Endothelial cell of umbilical vein (primary cell): ENCODE measurements around the gene ECPAS. TPM values are rescaled to one million over a fixed set of nuclear protein-coding genes. Genes with fewer than 3 reads are reported as not detected.

Experiments used
- BruUV-seq: library from RNA; stranded (reverse); fragments of 400-500 nt; replicated peaks from 2 replicates; lab custom pipeline; 2021; lab: Mats Ljungman, UMichigan
- CTCF ChIA-PET: fragments of 300-600, 350-600 bp; sonication (Branson Sonifier 250); formaldehyde crosslinking; loops from one replicate; lab custom pipeline; 2021; ENCODE audit warnings: antibody characterized with exemption, inconsistent platforms; lab: Charles Lee
- POLR2A ChIA-PET: fragments of 300-600, 350-600 bp; sonication (Branson Sonifier 250); formaldehyde crosslinking; loops from one replicate; lab custom pipeline; 2021; ENCODE audit warnings: antibody characterized with exemption, inconsistent platforms; lab: Charles Lee
- DNase-seq: peaks from one replicate; pipeline ENCODE4 v3.0.0-alpha.2; 2011; ENCODE audit warnings: low read depth, low spot score
- FAIRE-seq: peaks from 2 replicates; lab custom pipeline; 2011; peaks lifted over from hg19 to GRCh38; lab: Jason Lieb, UNC
- H2AFZ ChIP-seq: 2 replicates; pipeline ENCODE4 v1.6.0; 2012; ENCODE audit warnings: low read depth, low read length, control low read depth, inconsistent platforms
- H3K27ac ChIP-seq: 2 replicates; pipeline ENCODE4 v1.5.1; 2011; ENCODE audit warnings: low read depth, mild to moderate bottlenecking, control low read depth, low read length, moderate library complexity; ENCODE audit not compliant: insufficient read depth
- H3K27me3 ChIP-seq, 2 experiments: 2 replicates each; pipeline versions ENCODE4 v1.6.0 to v1.6.1; 2011; ENCODE audit warnings: low read length in 2 of 2, mixed read lengths in 1 of 2; ENCODE audit not compliant: control insufficient read depth in 2 of 2, insufficient read depth in 2 of 2
- H3K36me3 ChIP-seq, 2 experiments: 2 replicates in 1 of 2; 3 replicates in 1 of 2; pipeline ENCODE4 v1.5.1; 2011; ENCODE audit warnings: low read length in 2 of 2, mild to moderate bottlenecking in 1 of 2, moderate library complexity in 1 of 2; ENCODE audit not compliant: control insufficient read depth in 2 of 2, insufficient read depth in 2 of 2; ENCODE audit errors: extremely low read depth in 1 of 2
- H3K4me1 ChIP-seq: 3 replicates; pipeline ENCODE4 v1.5.1; 2011; ENCODE audit warnings: mild to moderate bottlenecking, low read length; ENCODE audit not compliant: control insufficient read depth, insufficient read depth; ENCODE audit errors: extremely low read depth
- H3K4me2 ChIP-seq: 2 replicates; pipeline ENCODE4 v1.6.1; 2011; ENCODE audit warnings: low read length, control low read depth, mixed read lengths; ENCODE audit not compliant: insufficient read depth
- H3K4me3 ChIP-seq, 3 experiments: fragments of 200-600 bp in 1 of 3; sonication (generic), shearing (Covaris generic) in 1 of 3; replicated peaks in 1 of 3; 2 replicates each; pipeline ENCODE4 v1.5.1; 2011 to 2016; ENCODE audit warnings: control low read depth in 3 of 3, low read length in 3 of 3, mild to moderate bottlenecking in 2 of 3, inconsistent platforms in 1 of 3, low read depth in 1 of 3, moderate library complexity in 1 of 3; ENCODE audit not compliant: insufficient read depth in 1 of 3
- H3K79me2 ChIP-seq: 2 replicates; pipeline ENCODE4 v1.6.0; 2012; ENCODE audit warnings: low read length, inconsistent platforms; ENCODE audit not compliant: control insufficient read depth, insufficient read depth
- H3K9ac ChIP-seq: replicated peaks from 2 replicates; pipeline ENCODE3; 2011; ENCODE audit warnings: low read length, control low read depth; ENCODE audit not compliant: insufficient read depth; ENCODE audit errors: extremely low read depth
- H3K9me1 ChIP-seq: replicated peaks from 3 replicates; pipeline ENCODE4 v1.6.0; 2011; ENCODE audit warnings: mild to moderate bottlenecking, low read length; ENCODE audit not compliant: control insufficient read depth, insufficient read depth; ENCODE audit errors: extremely low read depth
- H3K9me3 ChIP-seq: replicated peaks from 2 replicates; pipeline ENCODE4 v1.5.1; 2012; ENCODE audit warnings: low read length, inconsistent platforms; ENCODE audit not compliant: control insufficient read depth, insufficient read depth
- H4K20me1 ChIP-seq: replicated peaks from 2 replicates; pipeline ENCODE3; 2011; ENCODE audit warnings: mild to moderate bottlenecking, low read length; ENCODE audit not compliant: control insufficient read depth, insufficient read depth; ENCODE audit errors: extremely low read depth
- EZH2 ChIP-seq: IDR thresholded peaks from 2 replicates; pipeline ENCODE4 v1.6.1; 2012; ENCODE audit warnings: borderline replicate concordance, low read depth, mild to moderate bottlenecking, moderate library complexity, low read length, inconsistent platforms; ENCODE audit not compliant: severe bottlenecking
- FOS ChIP-seq: IDR thresholded peaks from 2 replicates; pipeline ENCODE4 v1.6.1; 2011; ENCODE audit warnings: mild to moderate bottlenecking, low read length, moderate library complexity, borderline replicate concordance; ENCODE audit not compliant: insufficient read depth
- GATA2 ChIP-seq: IDR thresholded peaks from 2 replicates; pipeline ENCODE4 v1.7.0; 2011; ENCODE audit warnings: low read depth, mild to moderate bottlenecking, moderate library complexity, mixed read lengths, low read length; ENCODE audit not compliant: insufficient read length, insufficient read depth
- JUN ChIP-seq: IDR thresholded peaks from 2 replicates; pipeline ENCODE4 v1.6.1; 2011; ENCODE audit warnings: borderline replicate concordance, low read depth; ENCODE audit not compliant: insufficient read length, insufficient read depth
- MYC ChIP-seq: IDR thresholded peaks from one replicate; pipeline ENCODE4 v1.6.1; 2011; ENCODE audit warnings: mild to moderate bottlenecking, low read depth, low read length
- POLR2A ChIP-seq: IDR thresholded peaks from 2 replicates; pipeline ENCODE4 v1.6.1; 2012; ENCODE audit warnings: low read depth, mild to moderate bottlenecking, control low read depth, low read length
- POLR2AphosphoS5 ChIP-seq: IDR thresholded peaks from 2 replicates; pipeline ENCODE4 v1.6.1; 2012; ENCODE audit warnings: low read depth, mild to moderate bottlenecking, control low read depth, low read length, moderate library complexity; ENCODE audit not compliant: insufficient read depth
- dilution Hi-C: fragments of 300-500 bp; cut with MboI; formaldehyde crosslinking; loops from one replicate; pipeline ENCODE4 v1.15.0; 2019; ENCODE audit warnings: low sequenced_read_pairs; ENCODE audit not compliant: extremely low pct_ligation_motif_present
- intact Hi-C: fragments of 100-400 bp; cut with micrococcal nuclease; formaldehyde crosslinking; loops from one replicate; pipeline ENCODE4 v1.10.0; 2022
- polyA plus RNA-seq, 4 experiments: library from polyadenylated mRNA; depleted of rRNA in 3 of 4; stranded (reverse) in 3 of 4; unstranded in 1 of 4; fragments of >200 nt; gene quantifications; 2 replicates each; pipeline versions ENCODE4 v1.2.1 to v1.2.3, GENCODE V29; 2011 to 2012; ENCODE audit warnings: missing spikeins in 1 of 4
- total RNA-seq: library from RNA; stranded (reverse); gene quantifications from 2 replicates; pipeline ENCODE4 v1.2.3, GENCODE V29; 2021
- TF ChIP-seq, protein P1 (sequence below), 2 donors: IDR thresholded peaks; 1 replicate in 1 of 2; 2 replicates in 1 of 2; pipeline ENCODE4 v1.5.1; 2011; ENCODE audit warnings: low read length in 2 of 2, mild to moderate bottlenecking in 2 of 2, moderate library complexity in 2 of 2, control low read depth in 1 of 2, inconsistent platforms in 1 of 2, low read depth in 1 of 2; ENCODE audit not compliant: insufficient read depth in 1 of 2; ENCODE audit errors: extremely low read depth in 1 of 2
- TF ChIP-seq, protein P2 (sequence below): IDR thresholded peaks from 2 replicates; pipeline ENCODE4 v1.6.1; 2011; ENCODE audit not compliant: insufficient read depth, insufficient read length

Gene ECPAS
- total and polyA plus RNA-seq, 2 donors (not counting 3 experiments of a cell fraction or from before 2014, with no cell fraction given): 17.9 to 89.3 TPM

DNA sequence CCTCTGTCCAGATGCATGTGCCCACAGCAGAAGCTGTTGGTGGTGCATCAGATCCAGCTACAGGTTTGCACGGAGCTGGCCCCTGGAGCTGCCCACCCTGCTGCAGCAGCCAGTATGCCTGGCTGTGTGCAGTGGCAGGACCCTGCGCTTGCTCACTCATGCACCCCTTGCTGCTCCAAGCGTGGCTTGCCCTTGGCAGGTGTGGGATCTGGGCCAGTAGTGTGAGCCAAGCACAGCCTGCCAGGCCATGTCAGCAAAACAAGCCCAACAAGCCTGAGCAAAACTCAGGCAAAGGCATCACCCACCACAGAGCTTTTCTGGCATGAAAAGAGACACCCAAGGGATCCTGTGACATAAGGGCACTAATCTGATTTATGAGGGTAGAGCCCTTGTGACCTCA, 18.3 kb upstream of the ECPAS start:
- Histone ChIP-seq H3K36me3 (no peaks in the 10 kb centered on the region), H3K27me3 (no peaks in the 10 kb centered on the region), H3K9me3 (no peaks in the 10 kb centered on the region), H3K4me2 (no peak overlapping the region), H3K9ac (no peak overlapping the region), H2AFZ (no peak overlapping the region), H4K20me1 (no peaks in the 10 kb centered on the region), H3K4me1 (no peaks in the 10 kb centered on the region), H3K4me3 (no peak overlapping the region), H3K9me1 (no peaks in the 10 kb centered on the region), H3K79me2 (no peaks in the 10 kb centered on the region), H3K27ac (no peak overlapping the region)
- no peak for DNase-seq
- FAIRE-seq: no peak
- TF ChIP-seq POLR2A: no peak
- TF ChIP-seq EZH2: no peak
- no peak for TF ChIP-seq MYC
- TF ChIP-seq GATA2: no peak
- TF ChIP-seq, protein P1, sequence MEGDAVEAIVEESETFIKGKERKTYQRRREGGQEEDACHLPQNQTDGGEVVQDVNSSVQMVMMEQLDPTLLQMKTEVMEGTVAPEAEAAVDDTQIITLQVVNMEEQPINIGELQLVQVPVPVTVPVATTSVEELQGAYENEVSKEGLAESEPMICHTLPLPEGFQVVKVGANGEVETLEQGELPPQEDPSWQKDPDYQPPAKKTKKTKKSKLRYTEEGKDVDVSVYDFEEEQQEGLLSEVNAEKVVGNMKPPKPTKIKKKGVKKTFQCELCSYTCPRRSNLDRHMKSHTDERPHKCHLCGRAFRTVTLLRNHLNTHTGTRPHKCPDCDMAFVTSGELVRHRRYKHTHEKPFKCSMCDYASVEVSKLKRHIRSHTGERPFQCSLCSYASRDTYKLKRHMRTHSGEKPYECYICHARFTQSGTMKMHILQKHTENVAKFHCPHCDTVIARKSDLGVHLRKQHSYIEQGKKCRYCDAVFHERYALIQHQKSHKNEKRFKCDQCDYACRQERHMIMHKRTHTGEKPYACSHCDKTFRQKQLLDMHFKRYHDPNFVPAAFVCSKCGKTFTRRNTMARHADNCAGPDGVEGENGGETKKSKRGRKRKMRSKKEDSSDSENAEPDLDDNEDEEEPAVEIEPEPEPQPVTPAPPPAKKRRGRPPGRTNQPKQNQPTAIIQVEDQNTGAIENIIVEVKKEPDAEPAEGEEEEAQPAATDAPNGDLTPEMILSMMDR (IDR thresholded peaks at IDR 0.05; ENCODE audit: extremely low read depth in 1 of 2, insufficient read depth in 1 of 2, low read depth in 1 of 2, low read length in 2 of 2): no peak
- no peak for TF ChIP-seq JUN
- TF ChIP-seq, protein P2, sequence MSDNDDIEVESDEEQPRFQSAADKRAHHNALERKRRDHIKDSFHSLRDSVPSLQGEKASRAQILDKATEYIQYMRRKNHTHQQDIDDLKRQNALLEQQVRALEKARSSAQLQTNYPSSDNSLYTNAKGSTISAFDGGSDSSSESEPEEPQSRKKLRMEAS: no peak
- no peak for TF ChIP-seq FOS
- no peak for TF ChIP-seq POLR2AphosphoS5
- dilution Hi-C loops: no loop called here
- intact Hi-C loops: no loop called here
- no TSS peak for BruUV-seq
- ChIA-PET CTCF (interaction anchor here (1.1 kb wide), 1 partner anchor 15 kb away, joined by 3 read pairs; no protein-coding TSS in a partner anchor), POLR2A (interaction anchor here (0.7 kb wide), 2 partner anchors 11 to 1540 kb away, joined by 5 to 6 read pairs; no protein-coding TSS in a partner anchor)
